Activated CD8-positive, alpha-beta T cell treated with anti-CD3 and anti-CD28 coated beads, Interleukin-2, amount 10 ng/mL, durations not matched to agents 7 days and 5 days (primary cell): ENCODE measurements around the gene ZNF430. TPM values are rescaled to one million over a fixed set of nuclear protein-coding genes. Genes with fewer than 3 reads are reported as not detected.

Experiments used
- ATAC-seq: fragments of 150-1000 bp; cut with Tn5 transposase; one replicate; pipeline ENCODE4 v1.10.0; 2021; ENCODE audit warnings: moderate library complexity
- CTCF ChIA-PET: fragments of 350-600 bp; sonication (Branson Sonifier 250); formaldehyde crosslinking; loops from one replicate; lab custom pipeline; 2021; ENCODE audit warnings: antibody characterized with exemption; lab: Charles Lee
- POLR2A ChIA-PET: fragments of 350-600 bp; sonication (Branson Sonifier 250); formaldehyde crosslinking; loops from one replicate; lab custom pipeline; 2021; ENCODE audit warnings: antibody characterized with exemption; lab: Charles Lee
- DNase-seq: peaks from one replicate; pipeline ENCODE4 v3.0.0-alpha.2; 2020
- H3K27ac Mint-ChIP-seq: one replicate; pipeline ENCODE4 v1.8.0; 2021; ENCODE audit warnings: mild to moderate bottlenecking, mixed read lengths
- H3K27me3 Mint-ChIP-seq: one replicate; pipeline ENCODE4 v1.8.0; 2021; ENCODE audit warnings: low read depth, mixed read lengths
- H3K36me3 Mint-ChIP-seq: one replicate; pipeline ENCODE4 v1.8.0; 2021; ENCODE audit warnings: low read depth, mixed read lengths
- H3K4me1 Mint-ChIP-seq: one replicate; pipeline ENCODE4 v1.8.0; 2021; ENCODE audit warnings: low read depth, mixed read lengths
- H3K4me3 Mint-ChIP-seq: one replicate; pipeline ENCODE4 v1.8.0; 2021; ENCODE audit warnings: mild to moderate bottlenecking, mixed read lengths
- H3K9me3 Mint-ChIP-seq: one replicate; pipeline ENCODE4 v1.8.0; 2022; ENCODE audit warnings: mixed read lengths; ENCODE audit not compliant: insufficient read depth
- total RNA-seq, 2 experiments: library from RNA; stranded (reverse); gene quantifications; one replicate each; pipeline ENCODE4 v1.2.3, GENCODE V29; 2021

ZNF430 gene
- total RNA-seq, 2 experiments from 2014 or later = 22.0 to 25.5 TPM

DNA sequence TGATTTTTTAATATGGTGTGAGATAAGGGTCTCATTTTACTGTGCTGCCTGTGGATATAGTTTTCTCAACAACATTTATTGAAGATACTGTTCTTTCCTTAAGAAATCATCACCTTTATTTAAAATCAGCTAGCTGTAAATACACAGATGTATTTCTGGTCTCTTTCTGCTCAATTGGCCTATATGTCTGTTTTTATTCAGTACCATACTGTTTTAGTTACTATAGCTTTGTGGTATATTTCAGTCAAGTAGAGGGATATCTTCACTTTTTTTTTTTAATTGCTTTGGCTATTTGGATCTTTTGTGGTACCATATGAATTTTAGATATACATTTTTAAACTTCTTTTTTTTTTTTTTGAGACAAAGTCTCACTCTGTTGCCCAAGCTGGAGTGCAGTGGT, 44.9 kb downstream of the ZNF430 start:
- ATAC-seq (no peak), DNase-seq (no peak)
- Mint-ChIP-seq H3K9me3 (peaks cover 19% of the 10 kb centered on the region), H3K27me3 (no peaks in the 10 kb centered on the region), H3K36me3 (peaks cover 49% of the 10 kb centered on the region), H3K4me1 (no peaks in the 10 kb centered on the region), H3K4me3 (no peak overlapping the region), H3K27ac (no peak overlapping the region)
- ChIA-PET POLR2A (no interaction called here), CTCF (no interaction called here)

DNA sequence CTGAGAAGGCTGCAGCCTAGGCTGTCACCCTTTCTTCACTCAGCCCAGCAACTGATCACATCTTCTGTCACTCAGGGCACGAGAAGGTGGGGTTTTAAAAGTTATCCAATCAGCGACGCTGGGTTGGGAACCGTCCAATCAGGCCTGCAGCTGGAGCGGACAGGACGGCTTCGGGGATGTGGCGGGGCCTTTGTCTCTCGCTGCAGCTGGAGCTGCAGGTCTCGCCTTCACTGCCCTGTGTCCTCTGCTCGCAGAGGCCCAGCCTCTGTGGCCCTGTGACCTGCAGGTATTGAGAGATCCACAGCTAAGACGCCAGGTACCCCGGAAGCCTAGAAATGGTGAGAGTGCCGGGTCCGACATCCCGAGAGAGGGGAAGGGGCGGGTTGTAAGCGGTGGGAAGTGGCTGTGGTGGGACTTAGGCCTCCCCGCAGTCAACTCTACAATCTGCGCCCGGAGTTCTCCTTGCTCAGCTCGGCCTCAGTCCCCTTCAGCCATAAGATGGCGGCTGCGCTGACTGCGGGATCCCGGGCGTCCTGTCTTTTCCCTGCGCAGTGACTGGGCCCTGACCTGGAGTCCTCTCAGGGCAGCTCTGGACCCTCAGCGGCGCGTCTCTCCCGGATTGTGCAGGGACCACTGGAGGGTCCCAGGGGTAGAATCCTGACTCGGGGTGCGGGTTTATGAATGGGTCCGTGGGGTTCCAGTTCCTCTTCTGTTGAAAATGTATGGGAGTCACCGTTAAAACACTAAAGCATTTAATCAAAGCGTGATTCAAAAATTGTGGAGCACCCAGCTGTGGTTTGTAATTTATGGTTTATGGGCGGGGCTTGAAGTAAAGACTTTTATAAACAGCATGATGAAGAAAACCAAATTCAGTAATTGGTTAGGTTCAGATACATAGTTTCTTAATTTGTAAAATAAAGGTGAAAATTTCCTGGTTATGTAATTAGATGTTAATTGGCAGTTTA, 61.8 kb downstream of the ZNF430 start, which contains the start of gene ZNF714:
ZNF714 (plus strand) TSS at position 193 of the 965 bp plus-strand sequence. CDS start 16,066 bp downstream, outside the sequence.
- Mint-ChIP-seq H3K36me3 (peaks cover 49% of the 10 kb centered on the region), H3K4me3 (peak within 1 kb of the TSS; percentile 97), H3K9me3 (no peaks in the 10 kb centered on the region), H3K27me3 (no peaks in the 10 kb centered on the region), H3K4me1 (peaks cover 15% of the 10 kb centered on the region), H3K27ac (peak within 1 kb of the TSS; percentile 98)
- ChIA-PET POLR2A (interaction anchor here (1.1 to 2.3 kb wide), 5 partner anchors 19 to 657 kb away, joined by 3 to 9 read pairs (median 3); partner anchors contain the start of genes ZNF430 and ZNF431), CTCF (no interaction called here)
- ATAC-seq = peak; percentile 99
- DNase-seq = peak; percentile 87

DNA sequence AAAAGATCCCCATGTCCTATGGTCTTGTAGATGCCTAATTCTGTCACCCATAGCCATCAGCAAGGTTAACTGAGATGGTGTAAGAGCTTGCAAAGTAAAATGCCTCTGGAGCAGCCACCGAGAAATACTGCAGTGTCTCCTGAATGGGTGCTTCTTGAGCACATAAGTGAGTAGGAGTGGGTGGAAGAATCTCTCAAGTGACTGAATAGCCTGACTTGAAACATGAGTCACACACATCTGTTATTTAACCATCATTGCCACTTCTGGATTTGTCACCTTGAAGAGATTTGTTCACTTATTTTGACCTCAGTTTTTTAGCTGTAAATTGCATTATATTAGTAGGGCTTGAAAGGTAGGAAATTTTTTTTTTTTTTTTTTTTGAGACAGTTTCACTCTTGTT, 63.9 kb downstream of the ZNF430 start:
- DNase-seq = no peak
- Mint-ChIP-seq H3K4me1 (peaks cover 16% of the 10 kb centered on the region), H3K27ac (no peak overlapping the region), H3K36me3 (peaks cover 53% of the 10 kb centered on the region), H3K9me3 (no peaks in the 10 kb centered on the region), H3K27me3 (no peaks in the 10 kb centered on the region), H3K4me3 (no peak overlapping the region)
- ATAC-seq = no peak
- ChIA-PET CTCF (no interaction called here), POLR2A (interaction anchor here (0.6 to 1.0 kb wide), 2 partner anchors 39 to 57 kb away, joined by 3 read pairs; partner anchors contain the start of gene ZNF431)

DNA sequence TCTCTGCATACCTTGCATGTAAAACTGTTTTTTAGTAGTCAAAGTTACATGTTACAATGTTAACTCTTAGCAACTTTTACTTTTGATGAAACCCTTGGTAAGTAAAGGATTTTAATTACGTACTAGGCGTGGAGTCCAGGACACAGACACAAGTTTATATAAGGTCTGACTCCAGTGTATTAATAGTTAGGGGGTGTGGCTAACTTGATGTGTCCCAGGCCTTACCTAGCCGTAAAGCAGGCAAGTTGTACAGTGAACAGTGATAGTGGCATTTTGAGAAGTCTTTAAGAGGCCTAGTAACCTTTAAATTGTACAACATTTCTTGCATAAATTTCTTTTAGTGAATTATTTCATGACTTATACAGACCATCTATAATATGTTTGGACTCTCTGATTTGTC, 67.4 kb downstream of the ZNF430 start:
- H3K4me1 Mint-ChIP-seq = peaks cover 17% of the 10 kb centered on the region
- POLR2A ChIA-PET = no interaction called here

DNA sequence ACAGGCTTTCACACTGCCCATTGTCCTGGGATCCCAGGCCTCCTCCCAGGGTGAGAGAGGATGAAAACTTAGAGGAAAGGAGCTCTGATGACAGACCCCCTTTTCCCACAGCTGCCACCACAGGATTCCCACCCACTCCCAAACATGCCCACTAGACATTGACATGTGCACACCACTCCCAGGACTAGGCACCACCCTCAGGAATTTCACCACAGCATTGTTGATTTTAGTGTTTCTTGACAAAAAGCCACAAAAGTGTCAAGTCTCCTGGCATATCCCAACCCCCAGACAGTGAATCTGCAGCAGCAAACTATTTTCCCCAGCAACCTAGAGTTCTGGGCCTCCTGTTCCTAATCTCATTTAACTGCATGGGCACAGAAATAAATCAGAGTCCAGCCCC, 71.7 kb downstream of the ZNF430 start:
- ATAC-seq (no peak), DNase-seq (no peak)
- Mint-ChIP-seq H3K9me3 (no peaks in the 10 kb centered on the region), H3K4me3 (no peak overlapping the region), H3K4me1 (peaks cover 1% of the 10 kb centered on the region), H3K36me3 (peaks cover 43% of the 10 kb centered on the region), H3K27me3 (no peaks in the 10 kb centered on the region), H3K27ac (no peak overlapping the region)
- POLR2A ChIA-PET = no interaction called here
- CTCF ChIA-PET = no interaction called here

More for the DNA sequence above, 67.4 kb downstream of the ZNF430 start:
- H3K36me3 Mint-ChIP-seq = peaks cover 57% of the 10 kb centered on the region
- no peak overlapping the region for H3K4me3 Mint-ChIP-seq
- no peaks in the 10 kb centered on the region for H3K27me3 Mint-ChIP-seq
- ATAC-seq = no peak
- no peak overlapping the region for H3K27ac Mint-ChIP-seq
- H3K9me3 Mint-ChIP-seq = no peaks in the 10 kb centered on the region
- CTCF ChIA-PET = no interaction called here
- DNase-seq = no peak

DNA sequence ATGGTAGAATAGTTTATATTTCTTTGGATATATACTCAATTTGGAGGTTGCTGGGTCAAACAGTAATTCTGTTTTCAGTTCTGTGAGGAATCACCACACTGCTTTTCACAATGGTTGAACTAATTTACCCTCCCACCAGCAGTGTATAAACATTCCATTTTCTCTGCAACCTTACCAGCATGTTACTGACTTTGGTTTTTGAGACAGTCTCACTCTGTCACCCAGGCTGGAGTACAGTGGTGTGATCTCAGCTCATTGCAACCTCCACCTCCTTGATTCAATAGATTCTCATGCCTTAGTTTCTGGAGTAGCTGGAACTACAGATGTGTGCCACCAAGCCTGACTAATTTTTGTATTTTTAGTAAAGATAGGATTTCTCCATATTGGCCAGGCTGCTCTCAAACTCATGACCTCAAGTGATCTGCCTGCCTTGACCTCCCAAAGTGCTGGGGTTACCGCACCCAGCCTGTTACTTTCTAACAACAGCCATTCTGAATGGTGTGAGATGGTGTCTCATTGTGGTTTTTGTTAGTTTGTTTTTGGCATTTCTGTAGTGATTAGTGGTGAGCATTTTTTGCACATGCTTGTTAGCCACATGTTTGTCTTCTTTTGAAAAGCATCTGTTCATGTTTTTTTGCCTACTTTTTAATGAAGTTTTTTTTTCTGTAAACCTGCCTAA, 74.0 kb downstream of the ZNF430 start:
- ChIA-PET POLR2A (no interaction called here), CTCF (no interaction called here)
- Mint-ChIP-seq H3K4me1 (no peaks in the 10 kb centered on the region), H3K4me3 (no peak overlapping the region), H3K27me3 (no peaks in the 10 kb centered on the region), H3K27ac (no peak overlapping the region), H3K36me3 (peaks cover 45% of the 10 kb centered on the region), H3K9me3 (no peaks in the 10 kb centered on the region)
- DNase-seq = no peak
- ATAC-seq = no peak

DNA sequence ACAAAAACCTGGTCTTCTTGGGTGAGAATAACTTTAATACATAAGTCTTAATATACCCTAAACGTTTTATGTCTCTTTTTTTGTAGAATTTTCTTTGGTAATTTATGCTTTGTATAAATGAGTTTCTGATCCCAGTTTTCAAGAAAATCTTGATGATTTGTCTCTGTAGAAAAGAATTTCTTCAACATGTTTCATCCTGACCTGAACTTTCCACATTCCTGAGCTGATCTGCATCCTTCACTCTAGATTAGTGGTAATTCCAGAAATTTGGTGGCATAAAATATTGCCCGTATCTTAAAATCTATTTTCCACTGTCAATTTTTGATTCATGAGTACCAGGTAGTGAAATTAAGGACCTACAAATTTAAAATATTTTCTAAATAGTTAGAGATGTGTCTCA, 77.8 kb downstream of the ZNF430 start:
- POLR2A ChIA-PET = no interaction called here
- H3K9me3 Mint-ChIP-seq = peaks cover 4% of the 10 kb centered on the region
- no peak overlapping the region for H3K4me3 Mint-ChIP-seq
- H3K4me1 Mint-ChIP-seq = peaks cover 9% of the 10 kb centered on the region
- no peaks in the 10 kb centered on the region for H3K27me3 Mint-ChIP-seq
- CTCF ChIA-PET = no interaction called here
- peaks cover 51% of the 10 kb centered on the region for H3K36me3 Mint-ChIP-seq
- no peak for DNase-seq
- no peak for ATAC-seq
- H3K27ac Mint-ChIP-seq = no peak overlapping the region

DNA sequence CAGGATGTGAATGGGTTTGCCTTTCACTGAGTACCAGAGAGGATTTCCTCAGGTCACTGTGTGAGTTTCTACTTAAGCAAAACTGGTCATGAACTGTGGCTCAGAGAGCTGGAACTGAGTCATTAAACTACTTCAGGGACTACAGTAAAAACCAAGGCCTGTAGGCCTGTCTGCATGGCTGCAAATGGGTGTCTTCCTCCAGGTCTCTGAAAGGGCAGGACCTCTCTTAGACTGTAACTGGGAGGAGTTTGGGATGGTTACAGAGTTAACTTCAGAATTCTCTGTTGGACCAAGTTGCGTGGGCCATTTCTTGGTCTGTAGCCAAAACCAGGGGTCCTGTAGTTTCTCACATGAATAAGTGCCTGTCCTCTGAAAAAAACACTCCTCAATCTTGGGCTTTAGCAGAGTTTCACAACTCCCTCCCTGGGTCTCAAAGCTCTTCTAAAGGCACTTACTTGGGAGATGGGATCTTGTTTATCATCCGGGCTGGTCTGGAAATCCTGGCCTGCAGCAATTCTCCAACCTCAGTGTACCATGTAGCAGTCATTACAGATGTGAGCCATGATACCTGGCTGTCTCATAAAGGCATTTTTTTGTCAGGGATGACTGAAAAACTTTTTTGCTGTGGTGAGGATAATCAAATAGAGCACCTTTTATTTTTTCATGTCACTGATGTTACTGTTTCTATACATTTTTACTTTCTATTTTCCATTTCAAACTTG, 81.2 kb downstream of the ZNF430 start:
- no peak for DNase-seq

DNA sequence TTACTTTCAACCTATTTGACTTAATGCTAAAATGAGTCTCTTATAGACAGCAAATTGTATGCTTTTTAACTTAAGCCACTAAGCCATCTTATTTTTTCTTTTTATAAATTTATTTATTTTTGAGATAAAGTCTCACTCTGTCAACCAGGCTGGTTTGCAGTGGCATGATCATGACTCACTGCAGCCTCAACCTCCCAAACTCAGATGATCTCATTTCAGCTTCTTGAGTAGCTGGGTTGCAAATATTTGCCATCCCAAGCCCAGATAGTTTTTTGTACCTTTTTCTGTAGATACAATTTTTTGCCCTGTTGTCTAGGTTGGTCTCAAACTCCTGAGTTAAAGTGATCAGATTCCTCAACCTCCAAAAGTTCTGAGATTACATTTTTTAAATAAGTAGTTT, 88.7 kb downstream of the ZNF430 start:
- CTCF ChIA-PET = no interaction called here
- peaks cover 72% of the 10 kb centered on the region for H3K36me3 Mint-ChIP-seq

More for the DNA sequence above, 81.2 kb downstream of the ZNF430 start:
- peaks cover 9% of the 10 kb centered on the region for H3K4me1 Mint-ChIP-seq
- H3K27me3 Mint-ChIP-seq = no peaks in the 10 kb centered on the region
- POLR2A ChIA-PET = interaction anchor here (1.0 kb wide), 1 partner anchor 19 kb away, joined by 3 read pairs; no protein-coding TSS in a partner anchor
- peaks cover 6% of the 10 kb centered on the region for H3K9me3 Mint-ChIP-seq
- H3K27ac Mint-ChIP-seq = no peak overlapping the region
- no peak for ATAC-seq
- H3K4me3 Mint-ChIP-seq = no peak overlapping the region
- CTCF ChIA-PET = no interaction called here
- peaks cover 53% of the 10 kb centered on the region for H3K36me3 Mint-ChIP-seq

More for the DNA sequence above, 88.7 kb downstream of the ZNF430 start:
- no peak for ATAC-seq
- no peak overlapping the region for H3K27ac Mint-ChIP-seq
- no peak overlapping the region for H3K4me3 Mint-ChIP-seq
- peaks cover 26% of the 10 kb centered on the region for H3K9me3 Mint-ChIP-seq
- DNase-seq = no peak
- H3K4me1 Mint-ChIP-seq = no peaks in the 10 kb centered on the region
- no peaks in the 10 kb centered on the region for H3K27me3 Mint-ChIP-seq
- POLR2A ChIA-PET = no interaction called here
